HG02970 (cell line): ENCODE results near the gene GLP2R.

Experiments used
- ATAC-seq: cut with Tn5 transposase; IDR thresholded peaks from one replicate; pipeline ENCODE4 v1.9.1; 2021; ENCODE audit warnings: mild to moderate bottlenecking, moderate library complexity, moderate number of reproducible peaks; ENCODE audit not compliant: unreplicated experiment, low FRiP score

The GLP2R gene

GRCh38 chr17:9893411-9894012 lies 67.8 kb downstream of the GLP2R start:
- ATAC-seq: no peak

GRCh38 chr17:9894231-9894630 lies 68.5 kb downstream of the GLP2R start:
- no peak for ATAC-seq

- no peak for ATAC-seq
Observed at GRCh38 chr17:9895923-9896322, 70.2 kb downstream of the GLP2R start.

- ATAC-seq: no peak
Observed at GRCh38 chr17:9897372-9897968, 71.7 kb downstream of the GLP2R start.

GRCh38 chr17:9898812-9899211 lies 73.1 kb downstream of the GLP2R start:
- no peak for ATAC-seq

GRCh38 chr17:9899280-9900043 lies 73.7 kb downstream of the GLP2R start:
- no peak for ATAC-seq

- no peak for ATAC-seq
Observed at GRCh38 chr17:9900044-9900594, 74.4 kb downstream of the GLP2R start.

GRCh38 chr17:9900784-9901183 lies 75.1 kb downstream of the GLP2R start:
- ATAC-seq: no peak

- no peak for ATAC-seq
Observed at GRCh38 chr17:9902120-9902519, 76.4 kb downstream of the GLP2R start.

- ATAC-seq: no peak
Observed at GRCh38 chr17:9904277-9905077, 78.8 kb downstream of the GLP2R start.

- no peak for ATAC-seq
Observed at GRCh38 chr17:9905078-9905415, 79.3 kb downstream of the GLP2R start, which contains the start of gene RCVRN. RCVRN (minus strand) TSS chr17:9905271; CDS start chr17:9905180, 91 bp downstream.

GRCh38 chr17:9905902-9906301 lies 80.2 kb downstream of the GLP2R start:
- ATAC-seq: no peak

GRCh38 chr17:9906616-9907015 lies 80.9 kb downstream of the GLP2R start:
- ATAC-seq: no peak

- ATAC-seq: no peak
Observed at GRCh38 chr17:9907131-9907530, 81.4 kb downstream of the GLP2R start.

- ATAC-seq: no peak
Observed at GRCh38 chr17:9907883-9908648, 82.3 kb downstream of the GLP2R start.

GRCh38 chr17:9908649-9909042 lies 82.9 kb downstream of the GLP2R start:
- no peak for ATAC-seq

- ATAC-seq: no peak
Observed at GRCh38 chr17:9911089-9911488, 85.4 kb downstream of the GLP2R start.

GRCh38 chr17:9912121-9913099 lies 86.7 kb downstream of the GLP2R start:
- no peak for ATAC-seq

GRCh38 chr17:9913476-9913875 lies 87.8 kb downstream of the GLP2R start:
- no peak for ATAC-seq
